Fibroblast of pulmonary artery (primary cell): ENCODE data around the gene PSAPL1.

Source experiments
- DNase-seq: peaks from one replicate; pipeline ENCODE4 v3.0.0-alpha.2; 2010; ENCODE audit warnings: low read depth
- H3K4me3 ChIP-seq: replicated peaks from 2 replicates; pipeline ENCODE4 v1.5.1; 2011; ENCODE audit warnings: low read depth, mild to moderate bottlenecking, control low read depth, low read length, moderate library complexity
- CTCF ChIP-seq: IDR thresholded peaks from 2 replicates; pipeline ENCODE4 v1.5.1; 2011; ENCODE audit warnings: mild to moderate bottlenecking, control low read depth, low read length, inconsistent platforms; ENCODE audit errors: missing control alignments

The PSAPL1 gene

GRCh38 chr4:7428261-7429068 lies 6.3 kb downstream of the PSAPL1 start:
- no peak for DNase-seq
- no peak overlapping the region for H3K4me3 ChIP-seq
- no peak for TF ChIP-seq CTCF

DNA sequence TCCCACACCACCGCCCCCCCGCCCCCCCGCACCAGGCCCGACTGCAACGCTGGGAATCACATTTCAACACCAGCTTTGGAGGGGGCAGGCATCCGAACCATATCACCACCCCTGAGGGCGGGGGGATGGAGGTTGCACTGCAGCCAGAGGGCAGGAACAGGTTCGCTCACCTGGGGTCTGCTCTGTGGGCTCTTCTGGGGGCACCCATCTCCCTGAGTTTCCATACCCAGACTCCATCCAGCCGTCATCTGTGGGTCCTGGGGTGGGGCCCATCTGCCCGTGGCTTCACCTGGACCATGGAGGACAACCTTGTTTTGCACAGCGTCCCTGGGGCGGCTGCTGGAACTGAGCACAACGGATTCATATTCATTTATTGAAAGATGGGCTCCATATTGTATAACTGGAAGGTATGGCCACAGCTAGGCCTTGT lies 6.9 kb downstream of the PSAPL1 start:
- no peak for DNase-seq
- TF ChIP-seq CTCF: no peak
- no peak overlapping the region for H3K4me3 ChIP-seq

GRCh38 chr4:7427361-7427760 lies 7.4 kb downstream of the PSAPL1 start:
- no peak for DNase-seq
- no peak for TF ChIP-seq CTCF
- H3K4me3 ChIP-seq: no peak overlapping the region

- DNase-seq: no peak
- no peak for TF ChIP-seq CTCF
- H3K4me3 ChIP-seq: no peak overlapping the region
Measured at GRCh38 chr4:7426525-7427171, 8.1 kb downstream of the PSAPL1 start.

- no peak overlapping the region for H3K4me3 ChIP-seq
Measured at GRCh38 chr4:7425591-7426468, 8.9 kb downstream of the PSAPL1 start.

DNA sequence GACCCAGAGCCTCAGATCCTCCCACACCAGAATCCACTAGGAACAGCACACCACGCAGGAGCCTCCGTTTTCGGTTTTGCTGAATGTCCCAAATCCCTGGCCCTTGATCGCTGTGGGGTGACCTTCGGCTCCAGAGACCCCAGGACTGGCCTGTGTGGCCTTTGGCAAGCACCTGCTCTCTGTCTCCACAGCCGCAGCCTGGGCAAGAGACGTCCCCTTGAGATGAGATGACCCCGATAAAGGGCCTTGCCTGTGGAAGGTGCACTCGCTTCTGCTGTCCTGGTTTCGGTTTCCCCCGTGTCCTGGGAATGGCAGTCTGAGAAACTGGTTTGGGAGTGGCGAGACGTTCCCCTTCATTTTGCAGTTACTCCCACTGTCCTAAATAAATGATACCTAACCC lies 9.6 kb downstream of the PSAPL1 start:
- no peak for DNase-seq
- TF ChIP-seq CTCF: no peak

More at GRCh38 chr4:7425591-7426468, 8.9 kb downstream of the PSAPL1 start:
- no peak for TF ChIP-seq CTCF
- no peak for DNase-seq

More for the DNA sequence above, 9.6 kb downstream of the PSAPL1 start:
- no peak overlapping the region for H3K4me3 ChIP-seq
